Left lung (tissue), 10 donors: ENCODE data around the gene CD28. TPM values are rescaled to one million over a fixed set of nuclear protein-coding genes. Genes with fewer than 3 reads are reported as not detected.

ENCODE experiments used
- ATAC-seq: fragments of 200-7000 bp; cut with Tn5 transposase; one replicate; pipeline ENCODE4 v1.9.1; 2020; ENCODE audit warnings: moderate library complexity
- DNase-seq, 4 donors: peaks; one replicate each; pipeline ENCODE4 v3.0.0-alpha.2; 2013 to 2020
- H3K27ac ChIP-seq, 2 donors: fragments of 200-600 bp; sonication (generic) in 1 of 2; one replicate each; pipeline versions ENCODE4 v1.5.0 to v1.8.0; 2020 to 2021
- H3K27me3 ChIP-seq, 2 donors: fragments of 200-600 bp; sonication (generic) in 1 of 2; one replicate each; pipeline versions ENCODE4 v1.5.0 to v1.8.0; 2020 to 2021
- H3K36me3 ChIP-seq, 2 donors: fragments of 200-600 bp; sonication (generic) in 1 of 2; one replicate each; pipeline versions ENCODE4 v1.5.0 to v1.8.0; 2020 to 2021
- H3K4me1 ChIP-seq, 2 donors: fragments of 200-600 bp; one replicate each; pipeline ENCODE4 v1.8.0; 2021
- H3K4me3 ChIP-seq, 2 donors: fragments of 200-600 bp; sonication (generic) in 1 of 2; one replicate each; pipeline versions ENCODE4 v1.5.0 to v1.8.0; 2020 to 2021; ENCODE audit warnings: mild to moderate bottlenecking in 1 of 2
- H3K9me3 ChIP-seq, 2 donors: fragments of 200-600 bp; sonication (generic) in 1 of 2; one replicate each; pipeline versions ENCODE4 v1.5.0 to v1.8.0; 2020 to 2021
- intact Hi-C, 2 donors: fragments of 100-400 bp; cut with DNase I; formaldehyde crosslinking; loops; one replicate each; pipeline versions ENCODE4 v1.11.2 to v1.14.2; 2022
- polyA plus RNA-seq, 6 donors: library from polyadenylated mRNA; unstranded; fragments of 120-200 nt; gene quantifications; one replicate each; pipeline ENCODE4 v1.2.1, GENCODE V29; 2013; ENCODE audit not compliant: insufficient read length in 6 of 6
- total RNA-seq, 2 donors: library from RNA; stranded (reverse); fragmentation: NEBNext Ultra II Directional; extraction: Animal tissue kit (Norgen Biotek cat#: 25700); gene quantifications; one replicate each; pipeline ENCODE4 v1.2.1, GENCODE V29; 2021
- TF ChIP-seq, protein P1 (sequence below), 2 donors: fragments of 200-600 bp; sonication (generic) in 1 of 2; IDR thresholded peaks; one replicate each; pipeline versions ENCODE4 v1.5.0 to v1.8.0; 2021; ENCODE audit warnings: antibody characterized with exemption in 2 of 2
- donor health status: DM: no; HTN: yes; CAD: no.
- donor health status: DM: no; HTN: no; CAD: no.

The CD28 gene
- total and polyA plus RNA-seq, 8 donors: 1.3 to 4.6 (median 2.4) TPM

DNA sequence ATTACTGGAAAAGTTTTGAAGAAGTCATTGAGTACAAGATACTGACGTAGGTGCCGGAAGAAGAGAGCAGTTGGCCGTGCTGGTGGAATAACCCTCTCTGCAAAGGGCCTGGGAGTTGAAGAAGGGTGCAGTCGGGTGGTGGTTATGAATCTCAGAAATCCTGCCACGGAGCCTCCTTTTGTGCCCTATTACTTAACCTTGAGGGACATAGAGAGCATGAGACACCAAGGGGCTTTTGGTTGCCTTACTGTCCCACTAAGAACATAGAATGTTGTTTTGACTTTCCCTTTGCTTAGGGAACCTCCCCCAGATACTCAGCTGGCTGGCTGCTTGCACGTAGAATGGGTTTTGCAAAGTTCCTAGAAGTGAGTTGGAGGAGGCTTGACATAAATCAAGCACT is 1.3 kb upstream of the CD28 start:
- TF ChIP-seq, protein P1, sequence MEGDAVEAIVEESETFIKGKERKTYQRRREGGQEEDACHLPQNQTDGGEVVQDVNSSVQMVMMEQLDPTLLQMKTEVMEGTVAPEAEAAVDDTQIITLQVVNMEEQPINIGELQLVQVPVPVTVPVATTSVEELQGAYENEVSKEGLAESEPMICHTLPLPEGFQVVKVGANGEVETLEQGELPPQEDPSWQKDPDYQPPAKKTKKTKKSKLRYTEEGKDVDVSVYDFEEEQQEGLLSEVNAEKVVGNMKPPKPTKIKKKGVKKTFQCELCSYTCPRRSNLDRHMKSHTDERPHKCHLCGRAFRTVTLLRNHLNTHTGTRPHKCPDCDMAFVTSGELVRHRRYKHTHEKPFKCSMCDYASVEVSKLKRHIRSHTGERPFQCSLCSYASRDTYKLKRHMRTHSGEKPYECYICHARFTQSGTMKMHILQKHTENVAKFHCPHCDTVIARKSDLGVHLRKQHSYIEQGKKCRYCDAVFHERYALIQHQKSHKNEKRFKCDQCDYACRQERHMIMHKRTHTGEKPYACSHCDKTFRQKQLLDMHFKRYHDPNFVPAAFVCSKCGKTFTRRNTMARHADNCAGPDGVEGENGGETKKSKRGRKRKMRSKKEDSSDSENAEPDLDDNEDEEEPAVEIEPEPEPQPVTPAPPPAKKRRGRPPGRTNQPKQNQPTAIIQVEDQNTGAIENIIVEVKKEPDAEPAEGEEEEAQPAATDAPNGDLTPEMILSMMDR (IDR thresholded peaks at IDR 0.05): no peak
- intact Hi-C loops: no loop called here
- no peaks in the 10 kb centered on the region for H3K27me3 ChIP-seq
- DNase-seq (no peak), ATAC-seq (no peak)
- H3K9me3 ChIP-seq: peaks cover 0 to 5% of the 10 kb centered on the region in 2 donors
- no peaks in the 10 kb centered on the region for H3K36me3 ChIP-seq
- no peak overlapping the region for H3K4me3 ChIP-seq
- H3K27ac ChIP-seq: no peak overlapping the region
- H3K4me1 ChIP-seq: no peaks in the 10 kb centered on the region

DNA sequence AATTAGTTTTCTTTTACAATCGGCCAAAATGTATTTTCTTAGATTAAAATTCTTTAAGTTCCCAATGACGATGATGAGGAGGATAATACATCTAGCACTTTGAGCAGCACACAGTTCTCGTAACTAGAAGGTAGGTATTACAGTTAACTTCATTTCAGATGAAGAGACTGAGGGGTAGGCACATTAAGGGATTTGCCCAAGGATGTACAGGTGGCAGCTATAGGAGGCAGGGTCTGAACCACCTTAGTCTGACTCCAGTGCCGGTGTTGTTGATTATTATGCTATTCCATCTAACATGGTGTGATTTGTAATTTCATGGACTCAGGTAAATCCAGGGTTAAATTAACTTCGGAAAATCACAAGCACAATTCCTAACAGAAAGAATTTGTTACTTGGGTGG is 1.1 kb downstream of the CD28 start:
- H3K36me3 ChIP-seq: no peaks in the 10 kb centered on the region
- TF ChIP-seq, protein P1 (IDR thresholded peaks at IDR 0.05): no peak
- no peaks in the 10 kb centered on the region for H3K4me1 ChIP-seq
- ATAC-seq: no peak
- no peak for DNase-seq
- H3K9me3 ChIP-seq: peaks cover 0 to 5% of the 10 kb centered on the region in 2 donors
- H3K27me3 ChIP-seq: no peaks in the 10 kb centered on the region
- no peak overlapping the region for H3K27ac ChIP-seq
- peak overlapping the region in 1 of 2 donors; percentile 2 for H3K4me3 ChIP-seq
- intact Hi-C loops: no loop called here

DNA sequence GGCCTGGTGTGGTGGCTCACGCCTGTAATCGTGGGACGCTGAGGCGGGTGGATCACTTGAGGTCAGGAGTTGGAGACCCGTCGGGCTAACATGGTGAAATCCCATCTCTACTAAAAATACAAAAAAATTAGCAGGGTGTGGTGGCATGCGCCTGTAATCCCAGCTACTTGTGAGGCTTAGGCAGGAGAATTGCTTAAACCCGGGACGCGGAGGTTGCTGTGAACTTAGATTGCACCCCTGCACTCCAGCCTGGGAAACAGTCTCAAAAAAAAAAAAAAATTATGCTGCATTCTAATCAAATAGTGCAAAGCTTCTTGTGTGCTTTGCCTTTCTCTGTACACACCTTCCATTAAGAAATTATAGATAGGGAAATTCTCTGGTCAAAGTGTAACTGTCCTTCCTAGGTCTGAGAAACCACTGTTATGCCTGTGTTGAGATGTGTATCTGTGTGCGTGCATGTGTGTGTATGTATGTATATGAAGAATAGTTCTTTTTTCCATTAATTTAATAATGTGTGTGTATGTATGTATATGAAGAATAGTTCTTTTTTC is 2.5 kb downstream of the CD28 start:
- peak overlapping the region in 1 of 2 donors; percentile 3 for H3K4me3 ChIP-seq
- DNase-seq (no peak), ATAC-seq (no peak)
- no peaks in the 10 kb centered on the region for H3K36me3 ChIP-seq
- intact Hi-C loops: no loop called here
- no peaks in the 10 kb centered on the region for H3K4me1 ChIP-seq
- no peak overlapping the region for H3K27ac ChIP-seq
- no peaks in the 10 kb centered on the region for H3K27me3 ChIP-seq
- H3K9me3 ChIP-seq: no peaks in the 10 kb centered on the region
- TF ChIP-seq, protein P1 (IDR thresholded peaks at IDR 0.05): no peak

DNA sequence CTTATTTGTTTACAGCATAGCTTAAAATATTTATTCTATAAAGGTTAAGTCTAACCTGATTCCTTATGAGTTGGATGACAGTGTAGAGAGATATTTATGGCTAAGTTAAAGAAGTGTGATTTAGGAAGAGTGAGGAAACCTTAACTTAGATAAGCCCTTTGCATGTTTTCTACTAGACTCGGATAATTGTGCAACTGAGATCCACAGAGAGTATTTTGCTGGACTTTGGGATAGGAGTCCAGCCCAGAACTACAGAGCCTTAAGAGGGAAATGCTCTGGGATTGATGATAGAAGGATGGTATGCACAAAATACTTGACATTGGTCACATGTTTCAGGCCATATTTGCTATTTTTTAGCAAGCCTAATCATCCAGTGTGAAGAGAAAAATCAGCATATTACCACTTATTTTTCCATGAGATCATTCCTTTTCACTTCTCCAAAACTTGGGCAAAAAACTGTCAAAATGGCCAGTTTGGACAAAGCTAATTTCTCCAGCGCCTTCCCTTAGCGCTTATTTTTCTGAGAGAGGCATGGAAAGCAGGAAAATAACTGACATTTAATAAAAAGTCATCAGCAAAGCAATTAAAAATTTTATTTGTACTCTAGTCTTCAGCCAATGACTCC is 3.1 kb downstream of the CD28 start:
- ATAC-seq (no peak), DNase-seq (no peak)
- H3K27me3 ChIP-seq: no peaks in the 10 kb centered on the region
- no peak overlapping the region for H3K4me3 ChIP-seq
- intact Hi-C loops: no loop called here
- H3K36me3 ChIP-seq: no peaks in the 10 kb centered on the region
- H3K27ac ChIP-seq: no peak overlapping the region
- TF ChIP-seq, protein P1 (IDR thresholded peaks at IDR 0.05): no peak
- no peaks in the 10 kb centered on the region for H3K4me1 ChIP-seq
- no peaks in the 10 kb centered on the region for H3K9me3 ChIP-seq

DNA sequence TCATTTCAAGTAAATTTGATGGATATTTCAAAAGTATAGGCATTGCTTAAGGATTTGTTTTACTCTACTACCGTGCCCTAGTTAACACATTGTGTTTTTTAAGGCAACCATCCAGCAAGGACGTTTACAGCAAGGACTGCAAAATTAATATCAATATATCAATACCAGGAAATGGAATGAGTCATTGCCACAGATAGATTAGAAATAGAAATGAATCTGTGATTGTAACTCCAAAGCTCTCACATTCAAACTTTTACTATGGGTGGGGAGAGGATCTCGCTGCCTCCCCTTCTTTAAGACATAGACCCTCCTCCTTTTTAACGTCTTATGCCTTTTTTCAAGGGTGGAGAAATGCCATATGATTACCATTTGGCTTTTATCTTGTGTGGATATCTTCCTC is 3.8 kb downstream of the CD28 start:
- intact Hi-C loops: no loop called here
- Histone ChIP-seq H3K27me3 (no peaks in the 10 kb centered on the region), H3K27ac (no peak overlapping the region), H3K9me3 (no peaks in the 10 kb centered on the region), H3K4me3 (no peak overlapping the region), H3K4me1 (no peaks in the 10 kb centered on the region), H3K36me3 (no peaks in the 10 kb centered on the region)
- DNase-seq: no peak
- ATAC-seq: no peak
- TF ChIP-seq, protein P1 (IDR thresholded peaks at IDR 0.05): no peak
